GM18519 (cell line): ENCODE data around the gene TSFM.

ENCODE experiments used
- ATAC-seq: cut with Tn5 transposase; IDR thresholded peaks from one replicate; pipeline ENCODE4 v1.9.1; 2021; ENCODE audit warnings: mild to moderate bottlenecking, moderate library complexity; ENCODE audit not compliant: unreplicated experiment, low FRiP score

The TSFM gene

GRCh38 chr12:57829025-57829777 is 46.6 kb downstream of the TSFM start:
- no peak for ATAC-seq

- no peak for ATAC-seq
Measured at GRCh38 chr12:57830393-57830792, 47.8 kb downstream of the TSFM start.

GRCh38 chr12:57832966-57833365 is 50.4 kb downstream of the TSFM start:
- no peak for ATAC-seq

GRCh38 chr12:57833672-57834071 is 51.1 kb downstream of the TSFM start:
- ATAC-seq, result no peak

GRCh38 chr12:57834086-57834876 is 51.7 kb downstream of the TSFM start:
- no peak for ATAC-seq

- no peak for ATAC-seq
Measured at GRCh38 chr12:57835366-57836288, 53.0 kb downstream of the TSFM start.

GRCh38 chr12:57836442-57837375 is 54.1 kb downstream of the TSFM start:
- ATAC-seq, result peak; percentile 51

GRCh38 chr12:57837864-57838562 is 55.4 kb downstream of the TSFM start:
- no peak for ATAC-seq

- ATAC-seq, result no peak
Measured at GRCh38 chr12:57838594-57839302, 56.2 kb downstream of the TSFM start.

- ATAC-seq, result no peak
Measured at GRCh38 chr12:57839996-57840395, 57.4 kb downstream of the TSFM start.

GRCh38 chr12:57840726-57841125 is 58.1 kb downstream of the TSFM start:
- no peak for ATAC-seq

GRCh38 chr12:57841445-57841844 is 58.9 kb downstream of the TSFM start:
- no peak for ATAC-seq

GRCh38 chr12:57842342-57843294 is 60.0 kb downstream of the TSFM start:
- no peak for ATAC-seq

GRCh38 chr12:57844709-57845477 is 62.3 kb downstream of the TSFM start:
- no peak for ATAC-seq

GRCh38 chr12:57845478-57846284 is 63.1 kb downstream of the TSFM start:
- ATAC-seq, result no peak

GRCh38 chr12:57846285-57846576 is 63.6 kb downstream of the TSFM start:
- ATAC-seq, result no peak
